ENCODE data around the gene NACC2.

Gene NACC2

GRCh38 chr9:135958485-135958884 is 136.6 kb downstream of the NACC2 start:
- no peak for DNase-seq (ENCODE audit: low read depth)

- no peak for DNase-seq (ENCODE audit: low read depth)
Measured at GRCh38 chr9:135957431-135957830, 137.7 kb downstream of the NACC2 start.

GRCh38 chr9:135956802-135957174 is 138.3 kb downstream of the NACC2 start:
- no peak for DNase-seq (ENCODE audit: low read depth)

Data from stromal cell of bone marrow (primary cell).